ENCODE results near the gene RUBCN. TPM values are rescaled to one million over a fixed set of nuclear protein-coding genes. Genes with fewer than 3 reads are reported as not detected.

The RUBCN gene
- 27.0 and 42.2 TPM in 2 replicates for total RNA-seq (2014; rRNA removed; shearing (Covaris generic))

DNA sequence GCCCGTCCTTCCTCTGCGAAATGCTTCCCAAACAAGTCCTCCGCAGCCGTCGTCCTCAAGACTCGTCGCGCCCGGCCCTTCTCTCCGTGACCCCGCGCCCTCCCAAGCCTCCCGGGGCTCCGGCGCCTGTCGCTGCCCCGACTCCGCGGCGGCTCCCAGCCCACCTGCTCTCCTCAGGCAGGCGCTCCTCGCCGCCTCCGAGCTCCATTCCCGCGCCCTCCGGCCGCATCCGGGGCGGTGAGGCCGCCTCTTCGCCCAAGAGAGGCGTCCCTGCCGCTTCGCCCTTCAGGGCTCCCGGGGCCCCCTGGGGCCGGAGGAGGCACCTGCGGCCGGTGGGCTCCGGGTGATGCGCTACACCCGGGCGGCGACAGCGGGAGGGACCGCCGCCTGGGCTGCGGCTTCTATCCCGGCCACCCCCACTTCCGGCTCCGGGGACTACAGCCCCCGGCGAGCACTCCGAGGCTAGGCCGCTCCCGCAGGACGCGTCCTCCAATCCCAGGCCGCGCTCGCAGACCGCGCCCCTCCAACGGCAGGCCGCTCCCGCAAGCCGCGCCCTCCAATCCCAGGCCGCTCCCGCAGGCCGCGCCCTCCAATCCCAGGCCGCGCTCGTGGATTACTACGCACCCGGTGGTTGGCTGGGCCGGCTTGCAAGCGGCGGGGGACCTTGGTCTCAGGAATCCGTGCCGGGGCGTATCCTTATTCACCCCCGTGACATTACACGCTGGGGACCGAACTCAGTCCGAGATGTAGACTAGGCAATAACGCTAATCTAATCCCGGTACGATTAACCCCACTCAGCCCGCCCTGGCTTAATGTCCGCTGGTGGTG, at the start of gene RUBCN:
TSS of gene RUBCN (minus strand) at position 414 of the 828 bp plus-strand sequence. CDS start at position 229, 185 bp downstream.
- peak; percentile 88 for DNase-seq (ENCODE audit: low spot score)

DNA sequence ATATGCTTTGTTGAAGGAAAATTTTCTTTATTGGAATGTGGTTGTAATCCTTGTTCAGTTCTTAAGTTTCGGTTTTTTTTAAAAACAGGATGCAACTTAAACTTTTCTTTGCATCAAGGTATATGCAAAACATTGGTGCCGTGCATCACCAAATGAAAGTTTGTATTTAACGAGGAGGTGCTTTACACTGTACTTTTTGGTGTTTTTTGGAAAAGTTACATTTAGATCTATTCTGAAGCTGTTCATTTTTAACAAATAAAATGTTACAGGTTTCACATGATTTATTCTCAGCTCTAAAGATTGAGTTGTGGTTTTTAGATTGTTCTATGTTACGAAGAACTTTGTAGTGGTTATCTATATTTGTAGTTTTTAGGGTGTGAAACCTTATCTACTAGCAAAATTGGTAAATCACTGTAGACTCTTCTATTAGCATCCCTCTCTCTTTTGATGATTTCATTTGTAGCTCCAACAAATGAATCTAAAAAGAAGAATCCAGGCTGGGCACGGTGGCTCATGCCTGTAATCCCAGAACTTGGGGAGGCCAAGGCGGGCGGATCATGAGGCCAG, 47.4 kb upstream of the RUBCN start:
- no peak for DNase-seq (ENCODE audit: low spot score)

DNA sequence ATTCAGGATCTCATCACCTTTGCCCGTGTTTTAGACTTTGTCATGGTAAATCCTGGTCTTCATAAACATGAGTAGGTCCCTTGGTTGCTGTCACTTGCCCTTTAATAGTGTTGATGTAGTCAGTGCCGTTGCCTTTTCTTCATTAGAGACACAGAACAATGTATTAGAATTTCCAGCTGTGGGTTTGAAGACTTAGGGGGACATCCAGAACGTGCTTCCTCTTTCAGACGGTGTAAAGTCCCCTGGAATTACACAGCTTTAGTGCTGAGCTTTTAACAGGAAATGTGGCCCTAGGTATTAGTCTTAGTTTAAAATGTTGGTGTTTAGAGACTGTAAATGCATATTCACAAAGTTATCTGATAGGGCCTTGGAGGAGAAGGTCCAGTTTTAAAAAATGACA, 45.5 kb upstream of the RUBCN start:
- DNase-seq (ENCODE audit: low spot score), result no peak

DNA sequence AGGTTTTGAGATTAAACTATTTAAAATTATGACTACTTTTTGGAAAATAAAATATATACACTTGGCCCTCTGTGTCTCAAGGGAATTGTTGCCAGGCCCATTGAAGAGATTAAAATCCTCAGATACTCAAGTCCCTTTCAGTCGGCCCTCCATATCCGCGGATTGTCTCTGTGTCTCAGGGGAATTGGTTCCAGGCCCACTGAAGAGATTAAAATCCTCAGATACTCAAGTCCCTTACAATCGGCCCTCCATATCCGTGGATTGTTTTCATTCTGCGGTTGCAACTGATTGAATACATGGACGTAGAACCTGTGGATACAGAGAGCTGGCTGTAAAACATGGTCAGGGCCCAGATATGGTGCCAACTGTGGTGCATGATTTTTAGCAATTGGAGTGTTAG, 38.6 kb upstream of the RUBCN start:
- no peak for DNase-seq (ENCODE audit: low spot score)

DNA sequence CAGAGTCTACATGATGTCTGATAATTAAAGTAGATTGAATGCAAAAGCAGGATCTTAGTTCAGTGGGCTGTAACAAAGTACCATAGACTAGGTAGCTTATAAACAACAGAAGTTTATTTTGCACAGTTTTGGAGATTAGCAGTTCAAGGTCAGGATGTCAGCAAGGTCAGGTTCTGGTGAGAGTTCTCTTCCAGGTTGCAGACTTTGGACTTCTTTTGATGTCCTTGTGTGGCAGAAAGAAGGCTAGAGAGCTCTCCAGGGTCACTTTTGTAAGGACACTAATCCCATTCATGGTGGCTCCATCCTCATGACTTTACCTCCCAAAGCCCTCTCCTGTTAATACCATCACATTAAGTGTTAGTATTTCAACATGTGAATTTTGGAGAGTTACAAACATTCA, 25.1 kb upstream of the RUBCN start:
- DNase-seq (ENCODE audit: low spot score), result no peak

DNA sequence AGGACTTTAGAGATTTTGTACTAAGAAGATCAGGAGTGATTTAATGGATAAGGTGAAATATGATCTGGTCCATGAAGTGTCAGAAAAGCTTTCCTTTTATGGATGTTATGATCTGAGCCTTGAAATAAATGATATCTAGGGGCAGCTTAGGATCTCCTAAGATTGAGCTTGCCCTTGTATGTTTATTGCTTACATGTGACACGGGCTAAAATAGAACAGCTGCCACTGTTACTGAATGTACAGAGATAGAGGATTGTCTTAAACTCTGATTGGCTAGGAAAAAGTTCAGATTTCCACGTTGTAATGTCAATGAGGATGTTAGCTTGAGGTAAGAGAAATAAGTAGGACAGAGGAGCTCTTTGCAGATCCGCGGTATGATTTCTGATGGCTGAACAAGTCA, 21.8 kb upstream of the RUBCN start:
- DNase-seq (ENCODE audit: low spot score), result no peak

DNA sequence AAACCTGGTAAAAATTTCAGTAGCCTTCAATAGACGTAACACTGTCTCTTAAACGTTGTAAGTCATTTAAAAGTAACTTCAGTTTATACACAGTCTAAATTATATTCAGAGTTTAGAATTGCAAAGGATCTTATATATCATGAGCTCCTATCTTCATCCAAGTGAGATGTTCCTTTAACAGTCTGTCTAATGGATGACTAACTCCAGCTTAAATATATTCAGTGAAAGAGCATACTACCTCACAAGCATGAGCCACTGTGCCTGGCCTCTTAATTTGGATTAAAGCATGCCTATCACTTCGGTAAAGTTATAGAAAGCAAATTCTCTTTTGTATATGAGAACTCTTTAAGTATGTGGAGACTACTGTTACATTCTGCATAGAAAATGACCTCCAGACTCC, 20.0 kb upstream of the RUBCN start:
- no peak for DNase-seq (ENCODE audit: low spot score)

DNA sequence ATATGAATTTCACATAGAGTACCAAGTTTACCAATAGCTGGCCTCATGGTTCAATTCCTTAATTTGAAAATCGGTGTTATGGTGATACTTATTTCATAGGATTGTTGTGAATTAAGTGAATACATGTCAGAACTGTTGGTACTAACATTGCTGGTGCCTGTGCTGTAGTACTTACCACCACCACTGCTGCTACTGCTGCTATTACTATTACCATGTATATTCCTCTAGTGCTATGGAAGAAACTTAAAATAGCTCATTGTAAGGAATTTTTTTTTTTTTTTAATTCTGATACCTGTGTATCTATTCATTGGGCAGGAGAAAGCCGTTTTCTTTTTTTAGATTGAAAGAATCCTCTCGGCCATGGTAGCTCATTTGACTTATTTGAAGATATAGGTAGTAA, 16.6 kb upstream of the RUBCN start:
- no peak for DNase-seq (ENCODE audit: low spot score)

DNA sequence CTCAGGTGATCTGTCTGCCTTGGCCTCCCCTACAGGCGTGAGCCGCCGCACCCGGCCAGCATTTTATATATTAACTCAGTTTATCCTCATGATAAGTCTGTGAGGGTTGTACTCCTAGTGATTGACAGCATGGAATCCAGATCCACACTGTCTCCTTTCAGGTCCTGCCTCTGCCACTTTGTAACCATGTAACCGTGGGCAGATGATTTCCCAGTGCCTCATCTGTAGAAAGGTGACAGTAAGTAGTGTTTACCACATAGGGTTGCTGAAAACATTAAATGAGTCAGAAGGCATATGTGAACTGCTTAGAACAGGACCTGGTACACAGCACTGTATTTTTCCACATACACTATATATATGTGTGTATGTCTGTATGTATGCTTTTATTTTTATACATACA, 15.4 kb upstream of the RUBCN start:
- DNase-seq (ENCODE audit: low spot score), result no peak

DNA sequence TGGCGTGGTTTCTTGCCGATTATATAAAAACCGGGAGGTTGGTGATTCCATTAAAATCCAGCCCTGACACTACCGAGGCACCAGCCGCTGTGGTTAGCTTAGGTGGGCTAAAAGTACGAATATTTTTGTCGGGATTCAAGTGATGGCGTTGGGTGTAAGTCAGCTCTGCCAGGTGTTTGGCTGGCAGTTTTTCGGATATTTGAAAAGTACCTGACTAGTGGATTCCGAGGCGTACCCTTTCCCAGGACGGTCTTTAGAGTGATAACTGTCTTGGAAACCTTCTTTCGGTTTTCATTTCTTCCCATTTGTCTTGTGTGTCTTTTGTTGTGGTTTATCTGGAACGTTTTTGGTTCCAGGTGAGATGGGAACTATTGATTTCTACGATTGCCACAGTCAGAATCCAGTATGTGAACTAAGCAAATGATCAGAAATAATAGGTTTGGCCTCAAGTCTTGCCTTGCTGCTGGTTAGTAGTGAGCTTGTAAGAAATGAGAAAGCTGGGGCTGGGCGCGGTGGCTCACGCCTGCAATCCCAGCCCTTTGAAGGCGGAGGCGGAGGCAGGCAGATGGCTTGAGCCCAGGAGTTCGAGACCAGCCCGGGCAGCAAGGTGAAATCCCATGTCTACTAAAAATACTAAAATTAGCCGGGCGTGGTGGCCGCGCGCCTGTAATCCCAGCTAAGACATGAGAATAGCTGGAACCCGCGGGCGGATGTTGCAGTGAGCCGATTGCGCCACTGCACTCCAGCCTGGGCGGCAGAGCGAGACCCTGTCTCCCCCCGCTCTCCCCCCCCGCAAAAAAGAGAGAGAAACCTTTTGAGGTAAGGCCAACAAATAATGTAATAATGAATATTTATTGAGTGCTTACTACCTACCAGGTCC, 14.4 kb upstream of the RUBCN start:
- DNase-seq (ENCODE audit: low spot score), result peak; percentile 29

DNA sequence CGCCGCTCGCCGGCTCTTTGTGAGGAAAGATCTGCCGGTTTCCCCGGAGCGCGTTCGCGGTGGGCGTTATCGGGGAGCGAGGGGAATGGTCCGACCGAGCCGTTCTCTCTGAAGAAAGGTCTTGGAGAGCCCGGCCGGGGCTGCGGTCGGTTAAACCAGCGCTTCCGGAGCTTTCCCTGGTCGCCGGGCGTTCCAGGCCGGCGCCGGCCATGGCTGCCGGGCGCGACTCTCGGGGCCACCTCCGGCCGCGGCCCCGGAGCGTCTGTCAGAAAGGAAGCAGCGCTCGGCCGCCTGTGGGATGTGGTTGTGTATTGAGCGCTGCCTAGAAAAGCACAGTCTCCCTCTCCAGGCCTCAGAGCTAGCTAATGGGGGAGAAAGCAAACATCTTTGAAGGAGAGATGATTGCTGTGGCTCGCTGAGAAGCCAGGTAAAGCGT, 13.7 kb upstream of the RUBCN start:
- peak; percentile 41 for DNase-seq (ENCODE audit: low spot score)

DNA sequence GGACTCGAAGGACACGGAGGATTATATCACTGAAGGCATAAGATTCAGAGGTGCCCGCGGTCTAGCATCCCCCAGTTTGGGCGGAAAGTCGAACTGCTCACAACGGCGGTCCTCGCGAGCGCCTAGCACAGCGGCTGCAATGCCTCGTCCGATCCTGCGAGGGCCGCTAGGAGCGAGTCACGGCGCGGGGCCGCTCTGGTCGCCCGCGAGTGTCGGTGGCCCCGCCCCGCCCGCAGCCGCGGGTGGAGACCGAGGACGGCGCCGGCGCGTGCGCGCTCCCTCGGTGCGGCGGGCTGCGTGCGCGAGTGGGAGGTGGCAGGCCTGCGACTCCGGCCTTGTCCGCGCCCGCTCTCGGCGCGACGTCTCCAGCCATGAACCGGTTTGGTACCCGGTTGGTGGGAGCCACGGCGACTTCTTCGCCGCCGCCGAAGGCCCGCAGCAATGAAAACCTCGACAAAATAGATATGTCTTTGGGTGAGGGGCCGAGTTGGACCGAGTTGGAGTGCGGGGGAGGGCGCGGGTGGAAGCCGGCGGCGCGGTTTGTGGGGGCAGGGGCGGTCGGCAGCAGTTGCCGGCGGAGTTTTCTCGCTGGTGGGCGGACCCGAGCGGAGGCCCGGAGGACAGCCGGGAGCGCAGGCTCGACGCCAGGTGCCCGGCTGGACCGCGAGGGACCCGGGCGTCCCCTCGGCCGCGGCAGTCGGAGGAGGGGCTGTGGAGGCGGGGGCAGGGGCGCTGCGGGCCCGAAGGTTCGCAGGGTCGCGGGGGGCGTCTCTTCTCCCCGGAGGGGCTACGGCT, 13.1 kb upstream of the RUBCN start, which contains the start of gene FYTTD1:
TSS of gene FYTTD1 (plus strand) at position 283 of the 795 bp plus-strand sequence. CDS start at position 372, 89 bp downstream.
- DNase-seq (ENCODE audit: low spot score), result peak; percentile 72

DNA sequence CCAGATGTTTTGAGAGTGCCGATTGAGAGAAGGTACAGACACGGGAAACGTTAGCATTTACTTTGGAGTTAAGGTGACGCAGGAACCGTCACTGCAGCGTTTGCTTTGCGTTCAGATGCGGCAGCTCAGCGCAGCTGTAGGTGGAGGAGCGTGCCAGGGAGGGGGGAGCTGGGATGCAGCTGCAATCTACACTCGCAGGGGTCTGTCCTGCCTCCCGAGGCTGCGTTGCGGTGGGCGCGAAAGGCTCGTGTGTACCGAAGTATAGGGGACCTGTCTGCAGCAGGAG, 12.6 kb upstream of the RUBCN start:
- DNase-seq (ENCODE audit: low spot score), result peak; percentile 38

DNA sequence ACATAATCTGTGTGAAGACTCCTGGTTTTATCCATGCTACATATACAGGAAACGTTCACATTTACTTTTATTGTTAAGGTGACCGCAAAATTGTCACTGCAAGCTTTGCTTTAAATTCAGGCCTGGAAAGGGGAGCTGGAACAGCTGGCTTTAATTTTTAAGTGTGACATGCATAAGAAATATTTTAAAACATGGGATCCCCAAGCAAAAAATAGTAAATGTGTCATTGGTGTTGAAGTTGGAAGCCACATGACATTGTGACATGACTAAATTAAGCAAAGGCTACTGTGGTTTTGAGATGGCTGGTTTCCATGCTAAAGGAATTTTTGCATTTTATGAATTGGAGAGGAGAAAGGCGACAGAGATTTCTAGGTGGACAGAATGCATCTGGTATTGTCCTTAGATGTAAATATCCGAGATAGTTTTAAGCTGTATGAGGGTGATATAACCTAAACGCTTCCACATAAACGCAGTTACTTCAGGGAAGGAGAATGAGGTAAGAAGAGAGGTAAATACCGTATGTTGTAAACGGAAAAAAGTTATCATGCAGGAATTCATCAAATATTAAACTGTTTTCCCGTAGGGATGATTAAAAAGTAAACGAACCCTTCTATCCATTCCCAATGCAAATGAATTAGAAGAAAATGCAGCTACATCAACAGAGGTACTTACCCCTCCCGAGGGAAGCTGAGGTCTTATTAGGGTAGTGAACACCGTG, 12.1 kb upstream of the RUBCN start:
- DNase-seq (ENCODE audit: low spot score), result no peak

DNA sequence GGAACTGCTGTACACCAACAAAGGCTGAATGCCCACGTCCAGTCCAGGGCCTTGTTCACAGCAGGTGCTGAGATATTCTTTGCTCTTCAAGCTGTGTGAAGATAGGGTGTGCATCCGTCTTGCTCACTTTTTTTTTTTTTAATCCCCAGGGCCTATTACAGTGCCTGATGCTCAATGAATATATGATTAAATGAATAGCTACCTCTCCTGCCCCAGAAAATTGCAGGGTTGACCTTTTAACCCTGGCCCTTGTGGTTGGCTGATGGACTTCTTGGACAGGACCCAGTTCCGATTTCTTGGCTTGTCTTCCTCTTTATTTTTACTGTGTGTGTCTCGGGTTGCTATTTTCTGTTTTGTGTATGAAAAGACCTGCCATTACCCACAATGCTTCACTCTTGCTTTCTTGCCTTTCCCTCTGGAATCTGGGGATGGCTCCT, 10.1 kb upstream of the RUBCN start:
- DNase-seq (ENCODE audit: low spot score), result no peak

DNA sequence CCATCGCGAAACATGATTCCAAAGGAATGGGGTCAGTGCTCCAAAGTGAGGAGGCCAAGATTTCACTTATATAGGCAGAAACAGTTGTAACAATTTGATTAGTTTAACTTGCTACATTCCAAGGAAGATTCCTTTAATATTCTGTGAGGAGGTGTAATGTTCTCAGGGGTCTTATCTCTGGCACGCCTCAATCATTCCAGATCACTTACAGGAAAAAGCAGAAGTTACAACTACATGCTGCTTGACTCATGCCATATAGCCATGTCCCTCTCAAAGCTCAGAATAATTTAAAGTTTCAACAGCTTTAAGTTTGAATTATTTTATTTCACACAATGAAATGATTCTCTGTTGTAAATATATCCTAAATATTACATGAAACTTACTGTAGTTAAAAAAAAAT, 9.5 kb upstream of the RUBCN start:
- no peak for DNase-seq (ENCODE audit: low spot score)

DNA sequence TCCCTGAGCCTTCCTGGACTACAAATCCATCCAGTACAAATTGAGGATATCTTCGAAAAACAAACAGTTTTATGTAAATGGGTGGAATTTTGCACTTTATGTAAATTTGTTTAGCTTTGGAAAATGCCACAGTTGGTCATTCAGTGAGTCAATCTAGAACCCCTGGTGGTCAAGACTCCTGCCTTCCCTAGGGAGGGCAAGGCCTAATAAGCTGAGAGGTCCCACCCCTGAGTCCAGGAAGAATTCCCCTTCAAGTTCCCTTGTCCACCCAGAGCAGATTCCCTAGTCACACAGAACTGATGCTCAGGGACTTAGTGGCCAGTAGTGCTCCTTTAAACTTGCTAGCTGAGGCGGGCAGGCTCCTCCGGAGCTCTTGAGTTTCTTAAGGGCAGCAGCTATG, 6.1 kb upstream of the RUBCN start:
- no peak for DNase-seq (ENCODE audit: low spot score)

DNA sequence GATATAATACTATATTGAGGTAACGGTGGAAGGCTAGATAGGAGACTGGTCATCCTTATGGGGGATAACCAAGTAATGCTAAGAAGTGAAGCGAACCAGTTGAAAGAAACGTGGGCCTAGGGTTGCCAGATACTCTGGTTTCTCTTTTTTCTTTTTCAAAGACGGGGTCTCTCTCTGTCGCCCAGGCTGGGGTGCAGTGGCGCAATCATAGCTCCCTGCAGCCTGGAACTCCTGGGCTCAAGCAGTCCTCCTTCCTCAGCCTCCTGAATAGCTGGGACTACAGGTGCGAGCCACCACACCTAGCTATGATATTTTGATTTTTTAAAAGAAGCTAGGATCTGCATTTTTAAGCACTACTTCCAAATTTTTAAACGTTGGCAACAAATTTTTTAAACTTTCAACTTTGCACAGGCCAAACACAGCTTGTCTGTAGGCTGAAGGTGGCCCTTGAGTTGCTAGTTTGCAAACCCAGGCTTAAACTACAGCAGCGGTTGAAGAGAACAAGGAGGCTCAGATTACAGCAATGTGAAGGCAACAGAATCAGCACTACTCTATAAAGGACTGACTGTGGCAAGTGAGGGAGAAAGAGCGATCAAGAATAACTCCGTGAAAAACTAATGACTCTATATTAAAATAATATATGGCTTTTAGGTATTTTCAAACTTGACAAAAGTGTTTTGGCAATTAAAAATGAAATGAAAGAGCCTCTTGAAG, 1.2 kb upstream of the RUBCN start:
- DNase-seq (ENCODE audit: low spot score), result no peak

DNA sequence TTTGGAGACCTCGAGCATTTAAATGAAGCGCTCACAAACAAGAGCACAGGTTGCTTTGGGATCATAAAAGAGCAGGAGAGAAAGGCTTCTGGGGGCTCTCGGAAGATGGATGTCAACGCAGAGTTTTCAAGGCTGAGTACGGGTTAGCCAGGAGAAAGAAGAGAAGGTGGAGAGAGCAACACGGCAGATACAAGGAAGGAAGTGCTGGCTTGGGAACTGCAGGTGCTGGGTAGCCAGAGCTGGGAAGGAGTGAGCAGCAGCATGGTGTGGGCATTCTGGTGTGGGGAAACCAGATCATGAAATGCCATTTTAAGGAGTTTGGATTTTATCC, 580 bp upstream of the RUBCN start:
- no peak for DNase-seq (ENCODE audit: low spot score)

DNA sequence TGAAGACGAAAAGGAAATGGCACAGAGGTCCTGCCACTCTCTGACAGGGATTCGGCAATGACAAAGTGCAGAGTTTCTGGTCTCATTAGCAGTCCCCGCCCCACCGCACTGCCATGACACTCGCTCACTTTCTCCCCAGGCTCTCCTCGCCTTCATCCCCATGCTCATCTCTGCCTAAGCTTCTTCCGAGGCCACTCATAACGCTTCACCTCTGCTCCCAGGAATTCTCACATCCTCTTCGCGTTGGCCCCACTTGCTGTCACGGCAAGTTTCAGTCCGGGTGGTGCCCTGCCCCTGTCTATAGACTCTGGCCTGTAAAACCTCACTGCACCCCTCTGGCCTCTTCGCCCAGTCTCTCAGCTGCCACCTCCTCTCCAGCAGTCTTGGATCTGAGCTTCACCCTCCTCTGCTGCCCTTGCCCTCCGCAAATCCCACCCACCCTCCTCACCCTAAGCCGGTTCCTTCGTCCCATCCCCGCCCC, 654 bp downstream of the RUBCN start:
- peak; percentile 35 for DNase-seq (ENCODE audit: low spot score)
